GM18870 (cell line): ENCODE results near the gene CFAP69.

Source experiments
- ATAC-seq: cut with Tn5 transposase; IDR thresholded peaks from one replicate; pipeline ENCODE4 v1.9.1; 2021; ENCODE audit warnings: moderate library complexity; ENCODE audit not compliant: unreplicated experiment

CFAP69 gene

DNA sequence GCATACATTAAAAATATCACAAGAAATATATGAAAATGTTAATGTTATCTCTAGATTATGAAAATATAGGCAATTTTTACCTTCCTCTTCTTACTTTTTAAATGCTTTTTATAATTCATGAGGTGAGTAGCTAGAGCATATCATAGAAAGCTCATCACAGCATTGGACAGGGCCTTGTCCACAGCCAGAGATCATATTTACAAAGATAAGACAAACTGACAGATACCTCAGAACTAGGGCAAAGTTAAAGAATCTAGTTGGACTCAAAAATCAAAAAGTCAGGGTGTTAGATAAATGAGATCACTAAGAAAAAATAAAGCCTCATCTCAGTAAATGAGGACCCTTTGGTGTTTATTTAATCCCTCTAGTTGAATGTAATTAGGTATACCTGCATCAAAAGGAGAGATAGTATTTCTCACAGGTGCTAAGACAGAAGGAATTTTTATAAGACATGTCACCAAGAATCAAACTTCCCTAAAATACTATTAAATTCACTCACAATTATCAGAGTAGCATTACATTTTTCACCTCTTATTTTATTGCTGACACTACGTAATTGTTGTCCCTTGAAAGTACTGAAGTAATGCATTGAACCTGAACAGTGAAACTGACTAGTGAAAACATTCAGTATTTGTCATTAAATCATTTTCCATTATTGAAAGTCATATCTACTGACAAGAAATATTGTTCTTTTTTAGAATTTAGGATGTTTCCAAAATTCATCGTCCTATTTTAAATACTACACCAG lies 25.6 kb downstream of the CFAP69 start:
- no peak for ATAC-seq

DNA sequence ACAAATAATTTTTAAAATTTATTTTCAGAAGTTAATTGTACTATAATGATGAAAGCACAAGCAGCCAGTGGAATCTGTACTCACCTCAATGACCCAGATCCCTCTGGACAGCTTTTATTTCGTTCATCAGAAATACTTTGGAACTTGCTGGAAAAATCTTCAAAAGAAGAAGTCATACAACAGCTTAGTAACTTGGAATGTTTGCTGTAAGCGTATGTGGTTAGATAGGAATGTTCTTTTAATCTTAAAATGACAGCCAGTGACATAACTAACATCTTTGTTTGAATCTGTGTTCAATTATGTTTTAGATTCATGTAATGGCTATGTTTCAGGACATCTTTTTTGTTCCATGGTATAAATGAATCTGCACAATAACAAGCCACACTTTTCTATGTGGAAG lies 26.8 kb downstream of the CFAP69 start:
- no peak for ATAC-seq

- ATAC-seq, result no peak
These were observed 27.3 kb downstream of the CFAP69 start for GRCh38 chr7:90272242-90272641.

GRCh38 chr7:90274161-90274560 lies 29.2 kb downstream of the CFAP69 start:
- ATAC-seq, result no peak

GRCh38 chr7:90276033-90276728 lies 31.2 kb downstream of the CFAP69 start:
- ATAC-seq, result no peak

GRCh38 chr7:90288154-90288553 lies 43.2 kb downstream of the CFAP69 start:
- ATAC-seq, result no peak

DNA sequence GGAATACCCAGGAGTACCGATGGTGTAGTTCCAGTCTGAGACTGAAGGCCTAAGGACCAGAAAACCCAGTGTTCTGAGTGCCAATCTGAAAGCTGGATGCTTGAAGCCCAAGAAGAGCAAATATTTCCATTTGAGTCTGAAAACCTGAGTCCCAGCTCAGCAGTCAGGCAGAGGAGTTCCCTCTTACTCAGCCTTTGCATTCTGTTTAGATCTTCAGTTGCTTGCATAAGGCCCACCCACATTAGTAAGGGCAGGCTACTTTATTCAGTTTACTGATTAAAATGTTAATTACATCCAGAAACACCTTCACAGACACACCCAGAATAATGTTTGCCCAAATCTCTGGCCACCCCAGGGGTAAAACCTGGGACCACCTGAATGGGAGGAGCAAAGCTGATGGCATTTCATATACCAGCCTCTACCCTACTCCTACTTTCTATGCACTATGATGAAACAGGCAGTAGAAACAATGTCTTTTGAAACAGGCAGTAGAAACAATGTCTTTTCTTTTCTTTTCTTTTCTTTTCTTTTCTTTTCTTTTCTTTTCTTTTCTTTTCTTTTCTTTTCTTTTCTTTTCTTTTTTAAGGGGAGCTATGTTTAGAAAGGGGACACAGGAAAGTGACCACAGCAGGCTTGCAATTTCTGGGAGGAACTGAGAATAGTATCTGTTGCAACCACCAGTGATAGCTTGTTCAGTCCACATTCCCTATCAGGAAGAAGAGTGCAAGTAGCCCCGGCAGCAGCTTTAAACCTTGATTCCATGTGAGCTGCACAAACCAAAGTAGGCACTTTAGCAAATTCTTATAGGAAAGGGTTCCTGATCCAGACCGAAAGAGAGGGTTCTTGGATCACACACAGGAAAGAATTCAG lies 45.5 kb downstream of the CFAP69 start:
- ATAC-seq, result no peak

DNA sequence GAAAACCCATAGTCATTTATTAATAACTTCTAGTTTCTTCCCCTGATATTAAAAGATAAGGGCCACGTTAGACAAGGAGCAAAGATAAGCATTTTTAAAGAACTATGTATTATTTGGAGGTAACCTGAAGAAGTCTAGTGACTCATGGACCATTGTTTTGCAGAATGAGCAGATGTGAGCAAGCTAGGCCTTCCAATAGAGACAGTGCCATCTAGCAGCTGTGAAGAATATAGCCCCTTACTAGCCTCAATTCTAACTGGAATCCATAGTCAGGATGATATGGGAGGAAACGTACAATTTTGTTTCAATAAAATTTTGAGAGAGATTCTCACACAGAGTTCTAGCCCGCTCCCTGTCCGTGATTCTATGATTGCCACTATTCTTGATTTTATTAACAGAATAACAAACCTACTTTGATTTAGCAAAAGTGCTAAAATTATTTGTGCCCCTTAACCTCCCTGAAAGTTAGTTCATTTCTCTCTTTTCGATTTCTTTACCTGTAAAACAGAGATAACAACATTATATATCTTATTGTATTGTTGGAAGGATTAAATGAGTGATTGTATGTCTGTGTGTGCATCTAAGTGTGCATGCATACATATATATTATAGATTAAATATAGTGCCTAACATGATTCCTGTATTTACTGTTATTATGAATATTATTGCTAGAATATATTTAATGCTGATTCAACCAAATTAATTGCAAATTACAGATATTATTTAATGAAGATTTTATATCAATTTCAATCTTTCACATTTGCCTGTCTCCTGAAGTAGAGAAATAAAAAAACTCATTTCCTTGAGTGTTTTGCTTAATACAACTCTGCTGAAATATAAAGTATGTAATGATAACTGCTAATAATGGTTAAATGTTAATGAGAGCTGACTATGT lies 53.4 kb downstream of the CFAP69 start:
- ATAC-seq, result peak; percentile 86

- ATAC-seq, result no peak
These were observed 58.3 kb downstream of the CFAP69 start for GRCh38 chr7:90303241-90303640.

DNA sequence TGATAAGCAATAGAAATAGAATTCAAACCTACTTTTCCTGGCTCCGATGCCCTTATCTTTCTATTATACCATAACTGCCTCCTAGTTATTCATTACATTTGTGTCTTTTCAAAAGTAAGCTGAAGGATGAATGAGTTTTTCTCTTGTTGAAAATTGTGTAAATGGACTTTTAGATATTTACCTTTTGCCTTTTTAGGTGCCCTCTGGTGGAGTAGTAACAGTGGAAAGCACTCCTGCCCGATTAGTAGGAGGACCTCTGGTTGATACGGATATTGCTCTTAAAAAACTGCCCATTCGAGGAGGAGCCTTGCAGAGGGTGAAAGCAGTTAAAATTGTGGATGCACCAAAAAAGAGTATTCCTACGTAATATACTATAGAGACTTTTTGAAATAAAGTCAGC lies 64.9 kb downstream of the CFAP69 start:
- no peak for ATAC-seq

GRCh38 chr7:90311175-90311574 lies 66.2 kb downstream of the CFAP69 start:
- no peak for ATAC-seq

GRCh38 chr7:90312745-90313144 lies 67.8 kb downstream of the CFAP69 start:
- no peak for ATAC-seq

GRCh38 chr7:90313907-90314306 lies 68.9 kb downstream of the CFAP69 start:
- ATAC-seq, result no peak

DNA sequence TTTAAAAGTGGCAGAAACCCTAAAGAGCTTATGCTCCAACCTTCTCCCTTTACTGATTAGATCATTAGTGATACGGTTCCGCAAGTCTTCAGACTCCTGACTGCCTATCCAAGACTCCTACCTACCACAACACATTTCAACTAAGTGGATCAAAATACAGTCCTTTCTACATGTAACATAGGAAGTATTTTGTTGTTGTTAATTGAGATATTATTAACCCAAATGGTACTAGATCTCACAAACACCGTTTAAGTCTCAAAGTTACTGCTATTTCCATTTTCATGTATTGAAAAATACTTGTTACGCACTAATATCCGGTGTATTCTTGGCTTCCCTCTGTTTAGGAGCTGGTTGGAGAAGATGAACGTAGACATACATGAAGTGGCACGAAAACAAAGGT lies 75.0 kb downstream of the CFAP69 start:
- no peak for ATAC-seq

DNA sequence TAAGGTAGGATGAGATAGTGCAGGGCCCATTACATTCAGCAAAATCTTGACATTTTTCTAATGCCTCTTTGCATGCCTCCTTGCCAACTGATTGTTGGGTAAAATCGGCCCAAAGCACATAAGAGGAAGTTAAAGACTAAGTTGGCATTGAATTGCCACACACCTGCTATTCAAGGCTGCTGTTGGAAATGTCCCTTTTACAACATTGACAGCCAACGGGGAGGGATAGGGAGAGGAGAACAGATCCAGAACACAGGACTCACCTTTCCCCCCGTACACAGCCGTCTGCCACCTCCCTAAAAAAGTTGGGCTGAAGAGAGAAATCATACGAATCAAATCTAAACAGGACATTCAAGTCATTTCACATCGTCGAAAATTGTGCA lies 75.4 kb downstream of the CFAP69 start:
- no peak for ATAC-seq

- no peak for ATAC-seq
These were observed 76.0 kb downstream of the CFAP69 start, which contains the start of gene FAM237B for GRCh38 chr7:90320801-90321494. Gene FAM237B (minus strand): TSS chr7:90321304. CDS start chr7:90319748, 1,556 bp downstream.

DNA sequence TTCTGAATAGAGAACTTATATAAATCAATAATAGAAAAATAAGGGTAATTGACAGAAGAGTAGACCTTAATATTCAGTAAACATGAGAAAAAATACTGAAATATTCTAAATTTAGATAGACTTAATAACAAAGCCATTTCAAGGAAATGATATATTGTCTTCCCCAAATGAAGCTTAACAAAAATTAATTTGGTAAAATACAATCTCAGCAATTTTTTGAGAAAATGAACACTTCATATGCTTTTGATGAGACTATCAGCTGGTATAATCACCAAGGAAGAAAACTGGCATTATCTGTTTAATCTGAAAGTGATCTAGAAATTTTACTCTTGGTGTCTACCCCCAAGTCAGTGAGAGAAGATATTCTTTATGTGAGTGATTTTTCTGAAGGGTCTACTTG lies 77.9 kb downstream of the CFAP69 start:
- no peak for ATAC-seq

- no peak for ATAC-seq
These were observed 81.5 kb downstream of the CFAP69 start for GRCh38 chr7:90326500-90326899.

- no peak for ATAC-seq
These were observed 89.3 kb downstream of the CFAP69 start for GRCh38 chr7:90334193-90334843.
